ENCODE measurements around the gene WDR3.
A peak's percentile ranks its signal among the peaks of the same experiment; 100 is the strongest.

Gene WDR3

GRCh38 chr1:117959364-117959763 is 29.8 kb downstream of the WDR3 start:
- no peak for DNase-seq

GRCh38 chr1:117964290-117965038 is 34.9 kb downstream of the WDR3 start:
- DNase-seq = no peak

- DNase-seq = peak; percentile 51
These were observed 37.9 kb downstream of the WDR3 start for GRCh38 chr1:117967477-117967876.

- peak; percentile 90 for DNase-seq
These were observed 38.3 kb downstream of the WDR3 start for GRCh38 chr1:117967881-117968280.

- no peak for DNase-seq
These were observed 40.7 kb downstream of the WDR3 start for GRCh38 chr1:117970252-117970651.

GRCh38 chr1:117971777-117972176 is 42.2 kb downstream of the WDR3 start:
- DNase-seq = no peak

- DNase-seq = no peak
These were observed 46.8 kb downstream of the WDR3 start for GRCh38 chr1:117976381-117976780.

GRCh38 chr1:117981455-117982192 is 52.1 kb downstream of the WDR3 start:
- DNase-seq = no peak

- no peak for DNase-seq
These were observed 55.7 kb downstream of the WDR3 start for GRCh38 chr1:117985239-117985638.

GRCh38 chr1:117985973-117986372 is 56.4 kb downstream of the WDR3 start:
- no peak for DNase-seq

GRCh38 chr1:118004312-118004711 is 74.8 kb downstream of the WDR3 start:
- no peak for DNase-seq

GRCh38 chr1:118007391-118007790 is 77.9 kb downstream of the WDR3 start:
- DNase-seq = no peak

GRCh38 chr1:118008011-118008410 is 78.5 kb downstream of the WDR3 start:
- no peak for DNase-seq

GRCh38 chr1:118012515-118013124 is 83.1 kb downstream of the WDR3 start:
- DNase-seq = no peak

- DNase-seq = no peak
These were observed 83.8 kb downstream of the WDR3 start for GRCh38 chr1:118013336-118013735.

GRCh38 chr1:118013938-118014337 is 84.4 kb downstream of the WDR3 start:
- DNase-seq = no peak
